Liver (tissue), 3 donors: Measurements from ENCODE around the gene ISOC1.

Source experiments
- EGR1 ChIP-seq, 2 donors: IDR thresholded peaks; 2 replicates each; pipeline ENCODE4 v1.6.1; 2016 to 2018; ENCODE audit warnings: antibody characterized with exemption in 2 of 2, low read depth in 2 of 2
- GABPA ChIP-seq, 2 donors: IDR thresholded peaks in 1 of 2; conservative IDR thresholded peaks in 1 of 2; 2 replicates each; pipeline ENCODE4 v1.6.1; 2016; ENCODE audit warnings: antibody characterized with exemption in 2 of 2, mild to moderate bottlenecking in 1 of 2, moderate library complexity in 1 of 2
- HNF4G ChIP-seq: IDR thresholded peaks from 2 replicates; pipeline ENCODE4 v1.6.1; 2016; ENCODE audit warnings: antibody characterized with exemption
- JUND ChIP-seq, 2 donors: IDR thresholded peaks; 2 replicates each; pipeline ENCODE4 v1.6.1; 2016; ENCODE audit warnings: antibody characterized with exemption in 2 of 2
- MAX ChIP-seq: IDR thresholded peaks from 2 replicates; pipeline ENCODE4 v1.6.1; 2016; ENCODE audit warnings: antibody characterized with exemption
- RAD21 ChIP-seq, 2 donors: IDR thresholded peaks; 2 replicates each; pipeline ENCODE4 v1.6.1; 2016; ENCODE audit warnings: antibody characterized with exemption in 2 of 2, mild to moderate bottlenecking in 2 of 2
- SP1 ChIP-seq: IDR thresholded peaks from 2 replicates; pipeline ENCODE4 v1.6.1; 2018; ENCODE audit warnings: antibody characterized with exemption, mild to moderate bottlenecking
- TAF1 ChIP-seq: conservative IDR thresholded peaks from 2 replicates; pipeline ENCODE4 v1.6.1; 2016; ENCODE audit warnings: antibody characterized with exemption, mild to moderate bottlenecking
- YY1 ChIP-seq: IDR thresholded peaks from 2 replicates; pipeline ENCODE4 v1.6.1; 2016; ENCODE audit warnings: antibody characterized with exemption, mild to moderate bottlenecking
- TF ChIP-seq, protein P1 (sequence below): fragments of 150-350 bp; IDR thresholded peaks from 2 replicates; pipeline ENCODE4 v1.5.1; 2017; ENCODE audit warnings: improper control_type of control experiment, low read depth, low read length; ENCODE audit not compliant: missing input control
- TF ChIP-seq, protein P2 (sequence below): IDR thresholded peaks from 2 replicates; pipeline ENCODE4 v1.6.1; 2016; ENCODE audit warnings: antibody characterized with exemption, mild to moderate bottlenecking
- donor health status: healthy.
- donor health status: healthy.

GRCh38 chr5:129141696-129142095 is 47.1 kb downstream of the ISOC1 start:
- TF ChIP-seq TAF1 (no peak), YY1 (no peak), SP1 (no peak), MAX (no peak), RAD21 (IDR thresholded peaks at IDR 0.05) (no peak), JUND (IDR thresholded peaks at IDR 0.05) (no peak), HNF4G (no peak), GABPA (IDR thresholded peaks at IDR 0.05 in 1 of 2, conservative IDR thresholded peaks at IDR 0.05 in 1 of 2) (no peak), EGR1 (IDR thresholded peaks at IDR 0.05; ENCODE audit: low read depth in 2 of 2) (no peak)
- TF ChIP-seq, protein P1, sequence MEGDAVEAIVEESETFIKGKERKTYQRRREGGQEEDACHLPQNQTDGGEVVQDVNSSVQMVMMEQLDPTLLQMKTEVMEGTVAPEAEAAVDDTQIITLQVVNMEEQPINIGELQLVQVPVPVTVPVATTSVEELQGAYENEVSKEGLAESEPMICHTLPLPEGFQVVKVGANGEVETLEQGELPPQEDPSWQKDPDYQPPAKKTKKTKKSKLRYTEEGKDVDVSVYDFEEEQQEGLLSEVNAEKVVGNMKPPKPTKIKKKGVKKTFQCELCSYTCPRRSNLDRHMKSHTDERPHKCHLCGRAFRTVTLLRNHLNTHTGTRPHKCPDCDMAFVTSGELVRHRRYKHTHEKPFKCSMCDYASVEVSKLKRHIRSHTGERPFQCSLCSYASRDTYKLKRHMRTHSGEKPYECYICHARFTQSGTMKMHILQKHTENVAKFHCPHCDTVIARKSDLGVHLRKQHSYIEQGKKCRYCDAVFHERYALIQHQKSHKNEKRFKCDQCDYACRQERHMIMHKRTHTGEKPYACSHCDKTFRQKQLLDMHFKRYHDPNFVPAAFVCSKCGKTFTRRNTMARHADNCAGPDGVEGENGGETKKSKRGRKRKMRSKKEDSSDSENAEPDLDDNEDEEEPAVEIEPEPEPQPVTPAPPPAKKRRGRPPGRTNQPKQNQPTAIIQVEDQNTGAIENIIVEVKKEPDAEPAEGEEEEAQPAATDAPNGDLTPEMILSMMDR, result no peak
- TF ChIP-seq, protein P2, sequence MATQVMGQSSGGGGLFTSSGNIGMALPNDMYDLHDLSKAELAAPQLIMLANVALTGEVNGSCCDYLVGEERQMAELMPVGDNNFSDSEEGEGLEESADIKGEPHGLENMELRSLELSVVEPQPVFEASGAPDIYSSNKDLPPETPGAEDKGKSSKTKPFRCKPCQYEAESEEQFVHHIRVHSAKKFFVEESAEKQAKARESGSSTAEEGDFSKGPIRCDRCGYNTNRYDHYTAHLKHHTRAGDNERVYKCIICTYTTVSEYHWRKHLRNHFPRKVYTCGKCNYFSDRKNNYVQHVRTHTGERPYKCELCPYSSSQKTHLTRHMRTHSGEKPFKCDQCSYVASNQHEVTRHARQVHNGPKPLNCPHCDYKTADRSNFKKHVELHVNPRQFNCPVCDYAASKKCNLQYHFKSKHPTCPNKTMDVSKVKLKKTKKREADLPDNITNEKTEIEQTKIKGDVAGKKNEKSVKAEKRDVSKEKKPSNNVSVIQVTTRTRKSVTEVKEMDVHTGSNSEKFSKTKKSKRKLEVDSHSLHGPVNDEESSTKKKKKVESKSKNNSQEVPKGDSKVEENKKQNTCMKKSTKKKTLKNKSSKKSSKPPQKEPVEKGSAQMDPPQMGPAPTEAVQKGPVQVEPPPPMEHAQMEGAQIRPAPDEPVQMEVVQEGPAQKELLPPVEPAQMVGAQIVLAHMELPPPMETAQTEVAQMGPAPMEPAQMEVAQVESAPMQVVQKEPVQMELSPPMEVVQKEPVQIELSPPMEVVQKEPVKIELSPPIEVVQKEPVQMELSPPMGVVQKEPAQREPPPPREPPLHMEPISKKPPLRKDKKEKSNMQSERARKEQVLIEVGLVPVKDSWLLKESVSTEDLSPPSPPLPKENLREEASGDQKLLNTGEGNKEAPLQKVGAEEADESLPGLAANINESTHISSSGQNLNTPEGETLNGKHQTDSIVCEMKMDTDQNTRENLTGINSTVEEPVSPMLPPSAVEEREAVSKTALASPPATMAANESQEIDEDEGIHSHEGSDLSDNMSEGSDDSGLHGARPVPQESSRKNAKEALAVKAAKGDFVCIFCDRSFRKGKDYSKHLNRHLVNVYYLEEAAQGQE, result no peak
